Liver (tissue), 9 donors: ENCODE measurements around the gene EXOSC10. TPM values are rescaled to one million over a fixed set of nuclear protein-coding genes. Genes with fewer than 3 reads are reported as not detected.

Experiments
- DNase-seq: peaks from one replicate; pipeline ENCODE4 v3.0.0-alpha.2; 2017; ENCODE audit warnings: low spot score
- H3K27ac ChIP-seq, 2 donors: one replicate each; pipeline ENCODE4 v1.7.0; 2013; ENCODE audit warnings: inconsistent platforms in 2 of 2, low read length in 2 of 2, control low read depth in 1 of 2, low read depth in 1 of 2, mild to moderate bottlenecking in 1 of 2
- H3K27me3 ChIP-seq, 4 donors: one replicate each; pipeline versions ENCODE4 v1.6.1 to v1.7.0; 2013; ENCODE audit warnings: low read length in 3 of 4, inconsistent platforms in 1 of 4, mild to moderate bottlenecking in 1 of 4, moderate library complexity in 1 of 4; ENCODE audit not compliant: control insufficient read depth in 4 of 4, insufficient read depth in 4 of 4
- H3K36me3 ChIP-seq, 4 donors: one replicate each; pipeline versions ENCODE4 v1.6.1 to v1.7.0; 2013; ENCODE audit warnings: low read length in 3 of 4, mild to moderate bottlenecking in 3 of 4, low read depth in 1 of 4, moderate library complexity in 1 of 4; ENCODE audit not compliant: control insufficient read depth in 4 of 4, insufficient read depth in 3 of 4
- H3K4me1 ChIP-seq, 4 donors: one replicate each; pipeline versions ENCODE4 v1.6.1 to v1.7.0; 2013; ENCODE audit warnings: low read length in 3 of 4, mild to moderate bottlenecking in 3 of 4, moderate library complexity in 1 of 4; ENCODE audit not compliant: control insufficient read depth in 4 of 4, insufficient read depth in 4 of 4
- H3K4me3 ChIP-seq, 3 donors: one replicate each; pipeline versions ENCODE4 v1.6.1 to v1.7.0; 2013; ENCODE audit warnings: low read length in 3 of 3, control low read depth in 1 of 3, low read depth in 1 of 3, mild to moderate bottlenecking in 1 of 3
- H3K9ac ChIP-seq, 2 donors: one replicate each; pipeline ENCODE4 v1.7.0; 2013; ENCODE audit warnings: low read length in 2 of 2, mild to moderate bottlenecking in 2 of 2, moderate library complexity in 2 of 2, control low read depth in 1 of 2, low read depth in 1 of 2
- H3K9me3 ChIP-seq, 4 donors: one replicate each; pipeline versions ENCODE4 v1.6.1 to v1.7.0; 2013; ENCODE audit warnings: low read length in 3 of 4; ENCODE audit not compliant: control insufficient read depth in 4 of 4
- EGR1 ChIP-seq, 2 donors: IDR thresholded peaks; 2 replicates each; pipeline ENCODE4 v1.6.1; 2016 to 2018; ENCODE audit warnings: antibody characterized with exemption in 2 of 2, low read depth in 2 of 2
- FOXA1 ChIP-seq: IDR thresholded peaks from 2 replicates; pipeline ENCODE4 v1.6.1; 2016; ENCODE audit warnings: antibody characterized with exemption
- FOXA2 ChIP-seq: IDR thresholded peaks from 2 replicates; pipeline ENCODE4 v1.6.1; 2016; ENCODE audit warnings: antibody characterized with exemption
- GABPA ChIP-seq, 2 donors: IDR thresholded peaks in 1 of 2; conservative IDR thresholded peaks in 1 of 2; 2 replicates each; pipeline ENCODE4 v1.6.1; 2016; ENCODE audit warnings: antibody characterized with exemption in 2 of 2, mild to moderate bottlenecking in 1 of 2, moderate library complexity in 1 of 2
- HNF4A ChIP-seq, 2 donors: conservative IDR thresholded peaks; 2 replicates each; pipeline ENCODE4 v1.6.1; 2016; ENCODE audit warnings: antibody characterized with exemption in 2 of 2, mild to moderate bottlenecking in 2 of 2
- HNF4G ChIP-seq: IDR thresholded peaks from 2 replicates; pipeline ENCODE4 v1.6.1; 2016; ENCODE audit warnings: antibody characterized with exemption
- JUND ChIP-seq, 2 donors: IDR thresholded peaks; 2 replicates each; pipeline ENCODE4 v1.6.1; 2016; ENCODE audit warnings: antibody characterized with exemption in 2 of 2
- NR2F2 ChIP-seq: IDR thresholded peaks from 2 replicates; pipeline ENCODE4 v1.6.1; 2016; ENCODE audit warnings: antibody characterized with exemption
- RXRA ChIP-seq, 2 donors: IDR thresholded peaks; 2 replicates each; pipeline ENCODE4 v1.6.1; 2017 to 2018; ENCODE audit warnings: antibody characterized with exemption in 2 of 2, mild to moderate bottlenecking in 1 of 2
- SP1 ChIP-seq: IDR thresholded peaks from 2 replicates; pipeline ENCODE4 v1.6.1; 2018; ENCODE audit warnings: antibody characterized with exemption, mild to moderate bottlenecking
- TAF1 ChIP-seq: conservative IDR thresholded peaks from 2 replicates; pipeline ENCODE4 v1.6.1; 2016; ENCODE audit warnings: antibody characterized with exemption, mild to moderate bottlenecking
- YY1 ChIP-seq: IDR thresholded peaks from 2 replicates; pipeline ENCODE4 v1.6.1; 2016; ENCODE audit warnings: antibody characterized with exemption, mild to moderate bottlenecking
- ZBTB33 ChIP-seq: IDR thresholded peaks from 2 replicates; pipeline ENCODE4 v1.6.1; 2016; ENCODE audit warnings: antibody characterized with exemption
- WGBS: extraction: QIAGEN DNeasy Blood & Tissue Kit; methylation state at CpG from one replicate; pipeline ENCODE4 v1.1.7; 2013; 5-methylcytosine and 5-hydroxymethylcytosine counted together
- polyA plus RNA-seq, 2 donors: library from polyadenylated mRNA; stranded (reverse) in 1 of 2; unstranded in 1 of 2; fragments of 200-250 nt in 1 of 2; fragments of >200 nt in 1 of 2; fragmentation: Nextera tagmentation in 1 of 2; extraction: Ambion mirVana in 1 of 2; gene quantifications; one replicate each; pipeline versions ENCODE4 v1.2.1 to v1.2.3, GENCODE V29; 2013 to 2015
- total RNA-seq, 2 donors: library from RNA; depleted of rRNA; stranded (reverse); fragments of >200 nt; gene quantifications; one replicate each; pipeline ENCODE4 v1.2.3, GENCODE V29; 2014
- TF ChIP-seq, protein P1 (sequence below): fragments of 150-350 bp; IDR thresholded peaks from 2 replicates; pipeline ENCODE4 v1.5.1; 2017; ENCODE audit warnings: improper control_type of control experiment, low read depth, low read length; ENCODE audit not compliant: missing input control
- TF ChIP-seq, protein P2 (sequence below): IDR thresholded peaks from 2 replicates; pipeline ENCODE4 v1.6.1; 2016; ENCODE audit warnings: antibody characterized with exemption
- TF ChIP-seq, protein P3 (sequence below): IDR thresholded peaks from 2 replicates; pipeline ENCODE4 v1.6.1; 2016; ENCODE audit warnings: antibody characterized with exemption
- TF ChIP-seq, protein P4 (sequence below): IDR thresholded peaks from 2 replicates; pipeline ENCODE4 v1.6.1; 2016; ENCODE audit warnings: antibody characterized with exemption, mild to moderate bottlenecking
- donor health status: healthy.
- donor health status: healthy.
- donor health status: healthy.
- donor health status: healthy.
- donor health status: healthy.

The EXOSC10 gene
- total and polyA plus RNA-seq, 4 donors: 11.3 to 29.2 (median 20.9) TPM

GRCh38 chr1:11132563-11133293, 33.1 kb upstream of the EXOSC10 start (continued):
- TF ChIP-seq ZBTB33 (no peak), HNF4G (no peak), HNF4A (conservative IDR thresholded peaks at IDR 0.05) (no peak), JUND (IDR thresholded peaks at IDR 0.05) (no peak)
- TF ChIP-seq, protein P1, sequence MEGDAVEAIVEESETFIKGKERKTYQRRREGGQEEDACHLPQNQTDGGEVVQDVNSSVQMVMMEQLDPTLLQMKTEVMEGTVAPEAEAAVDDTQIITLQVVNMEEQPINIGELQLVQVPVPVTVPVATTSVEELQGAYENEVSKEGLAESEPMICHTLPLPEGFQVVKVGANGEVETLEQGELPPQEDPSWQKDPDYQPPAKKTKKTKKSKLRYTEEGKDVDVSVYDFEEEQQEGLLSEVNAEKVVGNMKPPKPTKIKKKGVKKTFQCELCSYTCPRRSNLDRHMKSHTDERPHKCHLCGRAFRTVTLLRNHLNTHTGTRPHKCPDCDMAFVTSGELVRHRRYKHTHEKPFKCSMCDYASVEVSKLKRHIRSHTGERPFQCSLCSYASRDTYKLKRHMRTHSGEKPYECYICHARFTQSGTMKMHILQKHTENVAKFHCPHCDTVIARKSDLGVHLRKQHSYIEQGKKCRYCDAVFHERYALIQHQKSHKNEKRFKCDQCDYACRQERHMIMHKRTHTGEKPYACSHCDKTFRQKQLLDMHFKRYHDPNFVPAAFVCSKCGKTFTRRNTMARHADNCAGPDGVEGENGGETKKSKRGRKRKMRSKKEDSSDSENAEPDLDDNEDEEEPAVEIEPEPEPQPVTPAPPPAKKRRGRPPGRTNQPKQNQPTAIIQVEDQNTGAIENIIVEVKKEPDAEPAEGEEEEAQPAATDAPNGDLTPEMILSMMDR: no peak

DNA sequence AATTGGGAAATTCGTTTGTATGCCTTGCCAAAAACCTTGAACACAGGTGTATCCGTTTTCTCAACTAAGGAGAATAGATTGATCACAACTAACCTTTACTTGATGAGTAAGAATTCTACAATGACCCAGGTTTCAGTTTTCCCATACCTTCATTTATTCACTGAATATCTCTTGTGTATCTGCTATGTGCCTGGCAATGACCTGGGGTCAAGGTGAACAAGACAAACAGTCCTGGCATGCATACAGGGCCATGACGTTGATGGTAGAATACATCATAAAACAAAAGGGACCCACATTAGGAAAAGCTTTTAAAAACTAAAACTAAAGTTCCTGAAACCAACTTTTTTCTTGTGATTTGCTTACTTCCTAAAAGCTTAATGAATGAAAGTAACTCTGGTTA, 32.1 kb upstream of the EXOSC10 start:
- Histone ChIP-seq H3K27ac (no peak overlapping the region), H3K4me3 (no peak overlapping the region), H3K4me1 (peaks cover 0 to 21% (median 12%) of the 10 kb centered on the region in 4 donors), H3K9ac (no peak overlapping the region), H3K9me3 (no peaks in the 10 kb centered on the region), H3K27me3 (no peaks in the 10 kb centered on the region), H3K36me3 (peaks cover 11 to 49% (median 43%) of the 10 kb centered on the region in 4 donors)
- DNase-seq: no peak
- WGBS: 35% methylated on average over 3 of the region's 3 CpGs
- TF ChIP-seq HNF4A (conservative IDR thresholded peaks at IDR 0.05): peak; percentile 35 to 53
- TF ChIP-seq HNF4G: no peak
- peak; percentile 27 to 62 for TF ChIP-seq RXRA (IDR thresholded peaks at IDR 0.05)

DNA sequence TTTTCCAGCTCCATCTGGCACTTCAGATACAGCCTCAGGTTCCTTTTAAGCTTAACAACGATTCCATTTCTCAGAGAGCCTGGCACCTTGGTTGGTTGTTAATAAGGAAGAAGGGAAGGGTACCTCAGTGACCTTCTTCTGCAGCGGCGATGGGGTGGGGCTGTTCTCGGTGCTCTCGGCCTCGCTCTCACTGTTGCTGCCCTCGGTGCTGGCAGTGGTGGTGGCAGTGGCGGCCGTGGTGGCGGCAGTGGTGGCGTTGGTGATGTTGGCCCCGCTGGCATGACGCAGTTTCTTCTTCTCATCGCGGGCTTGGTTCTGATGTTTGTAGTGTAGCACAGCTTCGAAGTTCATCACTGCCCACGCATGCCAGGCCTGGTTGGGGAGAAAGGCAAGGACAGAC, 30.7 kb upstream of the EXOSC10 start:
- WGBS: 98% methylated on average over 17 of the region's 17 CpGs
- Histone ChIP-seq H3K4me1 (peaks cover 0 to 21% (median 12%) of the 10 kb centered on the region in 4 donors), H3K9me3 (no peaks in the 10 kb centered on the region), H3K27me3 (no peaks in the 10 kb centered on the region), H3K4me3 (no peak overlapping the region), H3K27ac (no peak overlapping the region), H3K36me3 (peaks cover 11 to 55% (median 50%) of the 10 kb centered on the region in 4 donors), H3K9ac (no peak overlapping the region)
- DNase-seq: no peak
- TF ChIP-seq YY1 (no peak), TAF1 (no peak), ZBTB33 (no peak), JUND (IDR thresholded peaks at IDR 0.05) (no peak), NR2F2 (no peak), HNF4G (no peak), RXRA (IDR thresholded peaks at IDR 0.05) (no peak), FOXA1 (no peak), EGR1 (IDR thresholded peaks at IDR 0.05; ENCODE audit: low read depth in 2 of 2) (no peak), GABPA (IDR thresholded peaks at IDR 0.05 in 1 of 2, conservative IDR thresholded peaks at IDR 0.05 in 1 of 2) (no peak), HNF4A (conservative IDR thresholded peaks at IDR 0.05) (no peak), SP1 (no peak), FOXA2 (no peak)
- TF ChIP-seq, protein P1: no peak
- TF ChIP-seq, protein P2, sequence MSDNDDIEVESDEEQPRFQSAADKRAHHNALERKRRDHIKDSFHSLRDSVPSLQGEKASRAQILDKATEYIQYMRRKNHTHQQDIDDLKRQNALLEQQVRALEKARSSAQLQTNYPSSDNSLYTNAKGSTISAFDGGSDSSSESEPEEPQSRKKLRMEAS: no peak
- TF ChIP-seq, protein P3, sequence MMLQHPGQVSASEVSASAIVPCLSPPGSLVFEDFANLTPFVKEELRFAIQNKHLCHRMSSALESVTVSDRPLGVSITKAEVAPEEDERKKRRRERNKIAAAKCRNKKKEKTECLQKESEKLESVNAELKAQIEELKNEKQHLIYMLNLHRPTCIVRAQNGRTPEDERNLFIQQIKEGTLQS: no peak
- TF ChIP-seq, protein P4, sequence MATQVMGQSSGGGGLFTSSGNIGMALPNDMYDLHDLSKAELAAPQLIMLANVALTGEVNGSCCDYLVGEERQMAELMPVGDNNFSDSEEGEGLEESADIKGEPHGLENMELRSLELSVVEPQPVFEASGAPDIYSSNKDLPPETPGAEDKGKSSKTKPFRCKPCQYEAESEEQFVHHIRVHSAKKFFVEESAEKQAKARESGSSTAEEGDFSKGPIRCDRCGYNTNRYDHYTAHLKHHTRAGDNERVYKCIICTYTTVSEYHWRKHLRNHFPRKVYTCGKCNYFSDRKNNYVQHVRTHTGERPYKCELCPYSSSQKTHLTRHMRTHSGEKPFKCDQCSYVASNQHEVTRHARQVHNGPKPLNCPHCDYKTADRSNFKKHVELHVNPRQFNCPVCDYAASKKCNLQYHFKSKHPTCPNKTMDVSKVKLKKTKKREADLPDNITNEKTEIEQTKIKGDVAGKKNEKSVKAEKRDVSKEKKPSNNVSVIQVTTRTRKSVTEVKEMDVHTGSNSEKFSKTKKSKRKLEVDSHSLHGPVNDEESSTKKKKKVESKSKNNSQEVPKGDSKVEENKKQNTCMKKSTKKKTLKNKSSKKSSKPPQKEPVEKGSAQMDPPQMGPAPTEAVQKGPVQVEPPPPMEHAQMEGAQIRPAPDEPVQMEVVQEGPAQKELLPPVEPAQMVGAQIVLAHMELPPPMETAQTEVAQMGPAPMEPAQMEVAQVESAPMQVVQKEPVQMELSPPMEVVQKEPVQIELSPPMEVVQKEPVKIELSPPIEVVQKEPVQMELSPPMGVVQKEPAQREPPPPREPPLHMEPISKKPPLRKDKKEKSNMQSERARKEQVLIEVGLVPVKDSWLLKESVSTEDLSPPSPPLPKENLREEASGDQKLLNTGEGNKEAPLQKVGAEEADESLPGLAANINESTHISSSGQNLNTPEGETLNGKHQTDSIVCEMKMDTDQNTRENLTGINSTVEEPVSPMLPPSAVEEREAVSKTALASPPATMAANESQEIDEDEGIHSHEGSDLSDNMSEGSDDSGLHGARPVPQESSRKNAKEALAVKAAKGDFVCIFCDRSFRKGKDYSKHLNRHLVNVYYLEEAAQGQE: no peak
